ENCODE data around the gene PSMB5.

DNA sequence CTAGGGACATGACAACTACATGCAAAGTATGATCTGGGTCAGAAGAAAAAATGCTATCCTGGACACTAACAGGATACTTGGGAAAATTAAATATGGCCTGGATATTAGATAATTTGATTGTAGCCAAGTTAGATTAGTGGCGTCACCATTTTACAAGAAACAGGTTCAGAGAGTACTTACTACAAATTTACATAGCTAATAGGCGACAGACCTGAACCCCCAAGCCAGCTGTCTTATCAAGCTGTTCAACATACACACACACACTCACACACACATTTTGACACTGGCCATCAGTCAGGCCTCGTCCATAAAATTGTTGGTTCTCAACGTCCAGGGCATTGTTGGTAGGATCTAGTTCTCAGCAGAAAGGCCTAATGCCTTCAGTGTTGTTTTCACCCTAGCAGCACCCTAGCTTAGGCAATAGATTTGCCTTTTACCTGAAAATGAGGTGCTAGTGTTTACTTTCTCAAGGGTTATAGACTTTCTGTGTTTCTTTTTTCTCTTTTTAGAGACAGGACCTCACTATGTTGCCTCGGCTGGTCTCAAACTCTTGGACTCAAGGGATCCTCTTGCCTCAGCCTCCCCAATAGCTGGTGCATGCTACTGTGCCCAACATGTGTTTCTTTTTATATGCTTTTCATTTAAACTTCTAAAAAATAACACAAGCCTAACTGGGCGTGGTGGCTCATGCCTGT lies 21.5 kb downstream of the PSMB5 start:
- TF ChIP-seq CTCF (tag by site-specific recombination; IDR thresholded peaks at IDR 0.05) (no peak), ZNF792 (tag by site-specific recombination; IDR thresholded peaks at IDR 0.05) (no peak), GLIS2 (tag by site-specific recombination; IDR thresholded peaks at IDR 0.05) (no peak), ZSCAN4 (tag by site-specific recombination; IDR thresholded peaks at IDR 0.05) (no peak), RBAK (tag by site-specific recombination; IDR thresholded peaks at IDR 0.05) (no peak), KLF16 (tag by site-specific recombination; IDR thresholded peaks at IDR 0.05) (no peak)

All from HEK293 (cell line).